ENCODE measurements around the gene POC1A. TPM values are rescaled to one million over a fixed set of nuclear protein-coding genes. Genes with fewer than 3 reads are reported as not detected.

The POC1A gene
- total RNA-seq, 1 donor from 2014 or later: 5.7 TPM

DNA sequence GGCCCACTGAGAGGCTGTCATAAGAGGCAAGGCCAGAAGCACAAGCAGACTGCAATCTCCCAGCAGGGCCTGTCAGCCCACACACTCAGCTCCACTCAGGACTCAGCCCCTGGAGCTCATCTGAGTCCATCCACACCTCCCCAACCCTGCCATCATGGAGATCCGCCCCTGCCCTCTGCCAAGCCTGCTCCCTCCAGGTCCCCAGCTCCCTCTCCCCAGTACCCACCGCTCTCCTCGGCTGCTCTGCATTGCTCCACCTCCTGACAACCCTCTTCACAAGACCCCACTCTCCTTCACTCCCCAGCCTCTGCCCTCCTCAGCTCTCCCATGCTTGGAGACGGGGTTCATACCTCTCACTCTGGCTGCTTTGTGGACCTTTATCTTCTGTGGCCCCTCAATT, 11.1 kb downstream of the POC1A start:
- H3K9me3 Mint-ChIP-seq (ENCODE audit: low read depth): no peaks in the 10 kb centered on the region
- H3K4me1 Mint-ChIP-seq (ENCODE audit: low read depth): peaks cover 3% of the 10 kb centered on the region
- H3K4me3 Mint-ChIP-seq (ENCODE audit: unreplicated experiment): no peak overlapping the region
- H3K36me3 Mint-ChIP-seq (ENCODE audit: low read depth): peaks cover 2% of the 10 kb centered on the region
- DNase-seq (ENCODE audit: low spot score): peak; percentile 78
- H3K27ac Mint-ChIP-seq (ENCODE audit: unreplicated experiment): no peak overlapping the region
- TF ChIP-seq, protein P1, sequence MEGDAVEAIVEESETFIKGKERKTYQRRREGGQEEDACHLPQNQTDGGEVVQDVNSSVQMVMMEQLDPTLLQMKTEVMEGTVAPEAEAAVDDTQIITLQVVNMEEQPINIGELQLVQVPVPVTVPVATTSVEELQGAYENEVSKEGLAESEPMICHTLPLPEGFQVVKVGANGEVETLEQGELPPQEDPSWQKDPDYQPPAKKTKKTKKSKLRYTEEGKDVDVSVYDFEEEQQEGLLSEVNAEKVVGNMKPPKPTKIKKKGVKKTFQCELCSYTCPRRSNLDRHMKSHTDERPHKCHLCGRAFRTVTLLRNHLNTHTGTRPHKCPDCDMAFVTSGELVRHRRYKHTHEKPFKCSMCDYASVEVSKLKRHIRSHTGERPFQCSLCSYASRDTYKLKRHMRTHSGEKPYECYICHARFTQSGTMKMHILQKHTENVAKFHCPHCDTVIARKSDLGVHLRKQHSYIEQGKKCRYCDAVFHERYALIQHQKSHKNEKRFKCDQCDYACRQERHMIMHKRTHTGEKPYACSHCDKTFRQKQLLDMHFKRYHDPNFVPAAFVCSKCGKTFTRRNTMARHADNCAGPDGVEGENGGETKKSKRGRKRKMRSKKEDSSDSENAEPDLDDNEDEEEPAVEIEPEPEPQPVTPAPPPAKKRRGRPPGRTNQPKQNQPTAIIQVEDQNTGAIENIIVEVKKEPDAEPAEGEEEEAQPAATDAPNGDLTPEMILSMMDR (IDR thresholded peaks at IDR 0.05): no peak
- no peaks in the 10 kb centered on the region for H3K27me3 Mint-ChIP-seq (ENCODE audit: low read depth)

DNA sequence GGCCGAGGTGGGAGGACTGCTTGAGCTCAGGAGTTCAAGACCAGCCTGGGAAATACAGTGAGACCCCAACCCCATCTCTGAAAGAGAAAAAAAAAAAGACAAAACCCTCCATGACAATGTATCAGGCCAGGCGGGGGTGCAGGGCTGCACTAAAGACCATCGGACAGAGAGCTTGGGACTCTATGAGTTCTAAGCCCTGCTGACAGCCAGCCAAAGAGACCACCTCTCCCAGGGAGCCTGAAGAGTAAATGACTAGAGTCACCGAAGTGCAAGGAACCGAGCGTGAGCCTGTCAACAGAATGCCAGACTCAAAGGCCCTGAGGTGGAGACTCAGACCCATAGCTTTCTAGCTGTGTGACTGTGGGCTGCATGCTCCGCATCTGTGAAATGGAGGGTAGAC, 12.5 kb downstream of the POC1A start:
- Mint-ChIP-seq H3K4me1 (ENCODE audit: low read depth) (peaks cover 3% of the 10 kb centered on the region), H3K36me3 (ENCODE audit: low read depth) (peaks cover 2% of the 10 kb centered on the region), H3K27ac (ENCODE audit: unreplicated experiment) (no peak overlapping the region), H3K4me3 (ENCODE audit: unreplicated experiment) (no peak overlapping the region), H3K9me3 (ENCODE audit: low read depth) (no peaks in the 10 kb centered on the region), H3K27me3 (ENCODE audit: low read depth) (no peaks in the 10 kb centered on the region)
- TF ChIP-seq, protein P1 (IDR thresholded peaks at IDR 0.05): no peak
- DNase-seq (ENCODE audit: low spot score): peak; percentile 55

DNA sequence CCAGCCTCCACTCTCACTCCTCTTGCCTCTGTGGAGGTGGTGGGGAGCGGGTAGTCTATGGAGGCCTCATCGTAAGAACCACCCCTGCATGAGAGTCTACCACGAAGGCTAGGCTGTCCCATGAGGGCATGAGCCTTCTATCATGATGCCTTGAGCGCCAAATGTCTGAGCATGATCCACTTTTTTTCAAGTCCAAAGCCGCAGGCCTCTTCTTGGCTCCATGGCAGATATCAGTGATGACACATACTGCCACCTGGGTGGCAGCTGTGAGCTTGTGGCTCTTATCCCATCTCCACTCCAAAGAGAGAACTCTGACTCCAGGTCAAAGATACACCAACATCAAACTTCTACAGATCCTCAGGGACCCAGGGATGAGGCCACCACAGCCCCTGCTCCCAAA, 13.5 kb downstream of the POC1A start:
- no peaks in the 10 kb centered on the region for H3K27me3 Mint-ChIP-seq (ENCODE audit: low read depth)
- no peak for DNase-seq (ENCODE audit: low spot score)
- H3K36me3 Mint-ChIP-seq (ENCODE audit: low read depth): peaks cover 2% of the 10 kb centered on the region
- TF ChIP-seq, protein P1 (IDR thresholded peaks at IDR 0.05): no peak
- no peak overlapping the region for H3K4me3 Mint-ChIP-seq (ENCODE audit: unreplicated experiment)
- no peaks in the 10 kb centered on the region for H3K9me3 Mint-ChIP-seq (ENCODE audit: low read depth)
- peaks cover 3% of the 10 kb centered on the region for H3K4me1 Mint-ChIP-seq (ENCODE audit: low read depth)
- no peak overlapping the region for H3K27ac Mint-ChIP-seq (ENCODE audit: unreplicated experiment)

DNA sequence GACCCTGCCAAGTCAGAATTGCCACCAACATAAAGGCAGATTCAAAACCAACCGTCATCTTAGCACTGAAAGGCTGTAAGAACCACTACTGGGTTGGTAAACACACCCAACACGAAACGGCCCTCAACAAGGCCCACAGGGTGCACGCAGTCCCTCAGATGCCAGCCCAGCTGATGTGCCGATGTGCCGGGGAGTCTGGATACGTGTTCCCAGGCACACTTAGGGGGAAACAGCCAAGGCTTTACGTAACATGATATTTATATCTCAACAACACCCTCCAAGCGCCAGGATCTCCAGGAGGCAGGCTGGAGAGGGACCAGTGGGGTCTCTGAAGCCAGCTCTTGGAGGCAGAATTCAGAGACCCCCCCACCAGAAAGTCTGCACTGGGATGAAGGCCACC, 14.2 kb downstream of the POC1A start:
- no peaks in the 10 kb centered on the region for H3K9me3 Mint-ChIP-seq (ENCODE audit: low read depth)
- no peaks in the 10 kb centered on the region for H3K36me3 Mint-ChIP-seq (ENCODE audit: low read depth)
- peaks cover 3% of the 10 kb centered on the region for H3K4me1 Mint-ChIP-seq (ENCODE audit: low read depth)
- DNase-seq (ENCODE audit: low spot score): no peak
- H3K4me3 Mint-ChIP-seq (ENCODE audit: unreplicated experiment): no peak overlapping the region
- TF ChIP-seq, protein P1 (IDR thresholded peaks at IDR 0.05): no peak
- H3K27me3 Mint-ChIP-seq (ENCODE audit: low read depth): no peaks in the 10 kb centered on the region
- no peak overlapping the region for H3K27ac Mint-ChIP-seq (ENCODE audit: unreplicated experiment)

DNA sequence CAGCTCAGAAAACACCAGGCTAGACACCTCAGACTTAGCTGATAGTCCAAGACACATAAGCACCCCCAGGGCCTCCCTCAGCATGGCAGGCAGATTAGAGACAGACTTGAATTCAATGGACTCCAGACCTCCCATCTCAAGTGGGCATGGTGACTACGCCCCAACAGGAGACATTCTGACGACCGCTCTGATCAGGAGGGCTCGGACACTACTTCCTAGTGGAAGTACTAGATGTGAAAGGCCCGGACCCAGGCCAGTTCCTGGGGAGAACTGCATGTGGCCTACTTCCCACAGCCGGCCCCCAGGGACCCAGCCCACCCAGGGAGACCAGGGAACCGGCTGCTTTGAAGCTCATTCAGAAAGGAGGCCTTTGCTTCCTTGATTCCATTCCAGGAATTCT, 16.9 kb downstream of the POC1A start:
- H3K4me1 Mint-ChIP-seq (ENCODE audit: low read depth): no peaks in the 10 kb centered on the region

More for the DNA sequence above, 16.9 kb downstream of the POC1A start:
- TF ChIP-seq, protein P1 (IDR thresholded peaks at IDR 0.05): no peak
- Mint-ChIP-seq H3K4me3 (ENCODE audit: unreplicated experiment) (no peak overlapping the region), H3K27ac (ENCODE audit: unreplicated experiment) (no peak overlapping the region), H3K36me3 (ENCODE audit: low read depth) (no peaks in the 10 kb centered on the region), H3K27me3 (ENCODE audit: low read depth) (no peaks in the 10 kb centered on the region), H3K9me3 (ENCODE audit: low read depth) (no peaks in the 10 kb centered on the region)
- no peak for DNase-seq (ENCODE audit: low spot score)

Data from chondrocyte (in vitro differentiated cells).